HepG2 (cell line): ENCODE data around the gene CDHR4. TPM values are rescaled to one million over a fixed set of nuclear protein-coding genes. Genes with fewer than 3 reads are reported as not detected.
A peak's percentile ranks its signal among the peaks of the same experiment; 100 is the strongest.

Source experiments
- ATAC-seq: fragments of 200-7000 bp; cut with Tn5 transposase; 3 replicates; pipeline ENCODE4 v1.9.1; 2020; ENCODE audit warnings: mild to moderate bottlenecking, moderate library complexity
- BruUV-seq: library from RNA; stranded (reverse); fragments of 400-500 nt; replicated peaks from 2 replicates; lab custom pipeline; 2021; lab: Mats Ljungman, UMichigan
- CTCF ChIA-PET: fragments of 300-600 bp; formaldehyde crosslinking; extraction: SDS; loops from one replicate; lab custom pipeline; 2021; ENCODE audit warnings: low total read pairs, inconsistent platforms, low intra/inter-chr PET ratio; lab: Yijun Ruan, JAX
- POLR2A ChIA-PET: fragments of 350-600 bp; sonication (Branson Sonifier 250); formaldehyde crosslinking; loops from one replicate; lab custom pipeline; 2020; ENCODE audit warnings: antibody characterized with exemption, inconsistent platforms; lab: Yijun Ruan, JAX
- DNase-seq: peaks from one replicate; pipeline ENCODE4 v3.0.0-alpha.2; 2015; ENCODE audit warnings: low spot score
- FAIRE-seq: peaks from 3 replicates; lab custom pipeline; 2011; peaks lifted over from hg19 to GRCh38; lab: Jason Lieb, UNC
- H2AFZ ChIP-seq: one replicate; pipeline ENCODE4 v1.6.1; 2011; ENCODE audit warnings: low read length, inconsistent platforms
- H3K27ac ChIP-seq: fragments of 300-600 bp; 3 replicates; pipeline ENCODE4 v1.8.0; 2011; ENCODE audit warnings: mixed run types, mild to moderate bottlenecking, mixed read lengths, low read length, inconsistent platforms; ENCODE audit not compliant: insufficient read depth; ENCODE audit errors: extremely low read length
- H3K27me3 ChIP-seq, 2 experiments: fragments of 200-600 bp in 1 of 2; 2 replicates in 1 of 2; 3 replicates in 1 of 2; pipeline versions ENCODE4 v1.6.0 to v1.8.0; 2011; ENCODE audit warnings: low read length in 2 of 2, mild to moderate bottlenecking in 2 of 2, moderate library complexity in 2 of 2, inconsistent platforms in 1 of 2; ENCODE audit not compliant: insufficient read depth in 2 of 2, control insufficient read depth in 1 of 2
- H3K36me3 ChIP-seq, 2 experiments: fragments of 200-600 bp in 1 of 2; replicated peaks in 1 of 2; 2 replicates in 1 of 2; 3 replicates in 1 of 2; pipeline versions ENCODE4 v1.5.1 to v1.8.0; 2011; ENCODE audit warnings: low read length in 2 of 2, inconsistent platforms in 1 of 2; ENCODE audit not compliant: insufficient read depth in 2 of 2, control insufficient read depth in 1 of 2
- H3K4me1 ChIP-seq: 2 replicates; pipeline ENCODE4 v1.5.1; 2012; ENCODE audit warnings: low read length, inconsistent platforms; ENCODE audit not compliant: insufficient read depth
- H3K4me2 ChIP-seq: 2 replicates; pipeline ENCODE4 v1.6.0; 2011; ENCODE audit warnings: low read depth, low read length, inconsistent platforms
- H3K4me3 ChIP-seq, 3 experiments: fragments of 200-600 bp in 1 of 3; sonication (generic), shearing (Covaris generic) in 1 of 3; replicated peaks in 1 of 3; 2 replicates each; pipeline ENCODE4 v1.5.1; 2011 to 2016; ENCODE audit warnings: low read length in 3 of 3, inconsistent platforms in 2 of 3, low read depth in 2 of 3, mild to moderate bottlenecking in 2 of 3, control low read depth in 1 of 3, mixed read lengths in 1 of 3; ENCODE audit not compliant: insufficient read depth in 1 of 3
- H3K79me2 ChIP-seq: one replicate; pipeline ENCODE4 v1.6.1; 2011; ENCODE audit warnings: low read length, inconsistent platforms; ENCODE audit not compliant: insufficient read depth
- H3K9ac ChIP-seq: 2 replicates; pipeline ENCODE4 v1.6.0; 2011; ENCODE audit warnings: mild to moderate bottlenecking, low read depth, low read length, inconsistent platforms; ENCODE audit not compliant: insufficient read depth
- H3K9me3 ChIP-seq: 2 replicates; pipeline ENCODE4 v1.5.1; 2012; ENCODE audit warnings: mild to moderate bottlenecking, low read length
- H4K20me1 ChIP-seq: 2 replicates; pipeline ENCODE4 v1.6.0; 2011; ENCODE audit warnings: inconsistent platforms, mild to moderate bottlenecking, low read length, moderate library complexity; ENCODE audit not compliant: insufficient read depth
- CAMTA2 ChIP-seq: sonication (generic); formaldehyde crosslinking; IDR thresholded peaks from 2 replicates; pipeline ENCODE4 v1.4.0; 2020; ENCODE audit warnings: mild to moderate bottlenecking, missing genetic modification reagents, borderline replicate concordance
- HNRNPK ChIP-seq: fragments of 200-400 bp; formaldehyde crosslinking; IDR thresholded peaks from 2 replicates; pipeline ENCODE4 v1.6.1; 2018; ENCODE audit warnings: low read length, low read depth, moderate library complexity, mild to moderate bottlenecking; ENCODE audit not compliant: poor library complexity, severe bottlenecking
- ZNF121 ChIP-seq: sonication (generic); formaldehyde crosslinking; IDR thresholded peaks from 2 replicates; pipeline ENCODE4 v1.5.0; 2020; ENCODE audit warnings: mild to moderate bottlenecking, missing genetic modification reagents
- ZNF850 ChIP-seq: sonication (generic); formaldehyde crosslinking; conservative IDR thresholded peaks from 2 replicates; pipeline ENCODE4 v1.9.0; 2021; ENCODE audit warnings: mild to moderate bottlenecking, missing genetic modification reagents
- WGBS: methylation state at CpG from one replicate; pipeline ENCODE4 v1.1.6; 2017; ENCODE audit warnings: low lambda C conversion rate; 5-methylcytosine and 5-hydroxymethylcytosine counted together
- in situ Hi-C: cut with HindIII; loops from 2 replicates; pipeline ENCODE4 v1.10.0; 2017; ENCODE audit warnings: low pct_unique_long_range_greater_than_20kb; ENCODE audit not compliant: extremely low pct_ligation_motif_present
- intact Hi-C: fragments of 100-400 bp; cut with micrococcal nuclease; formaldehyde crosslinking; loops from one replicate; pipeline ENCODE4 v1.10.0; 2022; ENCODE audit not compliant: unreplicated experiment
- polyA plus RNA-seq, 8 experiments: library from polyadenylated mRNA; depleted of rRNA in 3 of 8; stranded (reverse) in 7 of 8; unstranded in 1 of 8; fragments of >200 nt; fragmentation: Illumina TruSeq in 4 of 8; extraction: Trizol in 4 of 8; gene quantifications; 2 replicates each; pipeline versions ENCODE4 v1.2.1 to v1.2.3, GENCODE V29; 2011 to 2016; ENCODE audit warnings: low read depth in 4 of 8, missing spikeins in 1 of 8, mixed read lengths in 1 of 8; ENCODE audit not compliant: insufficient read depth in 1 of 8
- total RNA-seq, 5 experiments: library from RNA; depleted of rRNA; stranded (reverse); fragments of >200 nt; fragmentation: Illumina TruSeq; extraction: Trizol; gene quantifications; 2 replicates each; pipeline ENCODE4 v1.2.3, GENCODE V29; 2016; ENCODE audit warnings: low read depth in 1 of 5
- TF ChIP-seq, protein P1 (sequence below), 2 experiments: fragments of 450-650 bp in 1 of 2; sonication (generic) in 1 of 2; formaldehyde crosslinking in 1 of 2; IDR thresholded peaks; 2 replicates each; pipeline versions ENCODE4 v1.6.1 to v1.8.0; 2016 to 2022; ENCODE audit warnings: antibody characterized with exemption in 1 of 2, mild to moderate bottlenecking in 1 of 2, missing genetic modification reagents in 1 of 2

The CDHR4 gene
- total and polyA plus RNA-seq, 2 of the 13 experiments (the other 11 are each of a cell fraction or from before 2014, with no cell fraction given), result 0.21 TPM; not detected in 1

GRCh38 chr3:49763981-49764380 is 35.7 kb downstream of the CDHR4 start:
- ChIA-PET CTCF (no interaction called here), POLR2A (interaction anchor here (0.6 to 1.9 kb wide), 2 partner anchors 30 to 50 kb away, joined by 3 to 4 read pairs; partner anchors contain the start of gene UBA7)
- Histone ChIP-seq H4K20me1 (0 out of 2 replicates have a peak, but pooled peaks cover 4% of the 10 kb centered on the region), H3K27ac (no peak overlapping the region), H3K4me1 (no peaks in the 10 kb centered on the region), H3K9me3 (no peaks in the 10 kb centered on the region), H3K79me2 (peaks cover 50% of the 10 kb centered on the region), H3K4me3 (no peak overlapping the region), H3K36me3 (peaks cover 3 to 15% of the 10 kb centered on the region in 2 experiments; a peak in 3 of 5 replicates), H3K27me3 (no peaks in the 10 kb centered on the region), H3K9ac (no peak overlapping the region), H3K4me2 (no peak overlapping the region), H2AFZ (no peak overlapping the region)
- DNase-seq (no peak), FAIRE-seq (no peak), ATAC-seq (no peak)
- TF ChIP-seq, protein P1, sequence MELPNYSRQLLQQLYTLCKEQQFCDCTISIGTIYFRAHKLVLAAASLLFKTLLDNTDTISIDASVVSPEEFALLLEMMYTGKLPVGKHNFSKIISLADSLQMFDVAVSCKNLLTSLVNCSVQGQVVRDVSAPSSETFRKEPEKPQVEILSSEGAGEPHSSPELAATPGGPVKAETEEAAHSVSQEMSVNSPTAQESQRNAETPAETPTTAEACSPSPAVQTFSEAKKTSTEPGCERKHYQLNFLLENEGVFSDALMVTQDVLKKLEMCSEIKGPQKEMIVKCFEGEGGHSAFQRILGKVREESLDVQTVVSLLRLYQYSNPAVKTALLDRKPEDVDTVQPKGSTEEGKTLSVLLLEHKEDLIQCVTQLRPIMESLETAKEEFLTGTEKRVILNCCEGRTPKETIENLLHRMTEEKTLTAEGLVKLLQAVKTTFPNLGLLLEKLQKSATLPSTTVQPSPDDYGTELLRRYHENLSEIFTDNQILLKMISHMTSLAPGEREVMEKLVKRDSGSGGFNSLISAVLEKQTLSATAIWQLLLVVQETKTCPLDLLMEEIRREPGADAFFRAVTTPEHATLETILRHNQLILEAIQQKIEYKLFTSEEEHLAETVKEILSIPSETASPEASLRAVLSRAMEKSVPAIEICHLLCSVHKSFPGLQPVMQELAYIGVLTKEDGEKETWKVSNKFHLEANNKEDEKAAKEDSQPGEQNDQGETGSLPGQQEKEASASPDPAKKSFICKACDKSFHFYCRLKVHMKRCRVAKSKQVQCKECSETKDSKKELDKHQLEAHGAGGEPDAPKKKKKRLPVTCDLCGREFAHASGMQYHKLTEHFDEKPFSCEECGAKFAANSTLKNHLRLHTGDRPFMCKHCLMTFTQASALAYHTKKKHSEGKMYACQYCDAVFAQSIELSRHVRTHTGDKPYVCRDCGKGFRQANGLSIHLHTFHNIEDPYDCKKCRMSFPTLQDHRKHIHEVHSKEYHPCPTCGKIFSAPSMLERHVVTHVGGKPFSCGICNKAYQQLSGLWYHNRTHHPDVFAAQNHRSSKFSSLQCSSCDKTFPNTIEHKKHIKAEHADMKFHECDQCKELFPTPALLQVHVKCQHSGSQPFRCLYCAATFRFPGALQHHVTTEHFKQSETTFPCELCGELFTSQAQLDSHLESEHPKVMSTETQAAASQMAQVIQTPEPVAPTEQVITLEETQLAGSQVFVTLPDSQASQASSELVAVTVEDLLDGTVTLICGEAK (IDR thresholded peaks at IDR 0.05), result no peak
- TF ChIP-seq, protein P1 (CRISPR knock-in tag; IDR thresholded peaks at IDR 0.05), result no peak
- peak; percentile 64 for TF ChIP-seq ZNF121 (CRISPR knock-in tag)
- TF ChIP-seq CAMTA2 (CRISPR knock-in tag), result no peak
- no peak for TF ChIP-seq ZNF850 (CRISPR knock-in tag)
- no peak for TF ChIP-seq HNRNPK
- WGBS, result 96% methylated on average over 4 of the region's 4 CpGs
- intact Hi-C loops (no loop called here), in situ Hi-C loops (no loop called here)
- no TSS peak for BruUV-seq
